ENCODE results near the gene PLXNB2.

Gene PLXNB2

GRCh38 chr22:50225200-50225969 lies 82.1 kb downstream of the PLXNB2 start:
- no peak for DNase-seq

All from NCI-H1105 (cell line).